Calu3 (cell line): ENCODE results near the gene XAB2. TPM values are rescaled to one million over a fixed set of nuclear protein-coding genes. Genes with fewer than 3 reads are reported as not detected.

ENCODE experiments used
- BruUV-seq: library from RNA; stranded (reverse); fragments of 400-500 nt; replicated peaks from 2 replicates; lab custom pipeline; 2021; lab: Mats Ljungman, UMichigan
- CTCF ChIA-PET: fragments of 300-600 bp; sonication (Branson Sonifier 250); formaldehyde crosslinking; loops from one replicate; lab custom pipeline; 2022; ENCODE audit warnings: antibody characterized with exemption; lab: Charles Lee
- DNase-seq: peaks from one replicate; pipeline ENCODE4 v3.0.0; 2022
- H3K27ac Mint-ChIP-seq: one replicate; pipeline ENCODE4 v1.8.0; 2022; ENCODE audit warnings: mixed read lengths; ENCODE audit not compliant: unreplicated experiment
- H3K27me3 Mint-ChIP-seq: one replicate; pipeline ENCODE4 v1.8.0; 2022; ENCODE audit warnings: mixed read lengths; ENCODE audit not compliant: unreplicated experiment
- H3K36me3 Mint-ChIP-seq: one replicate; pipeline ENCODE4 v1.8.0; 2022; ENCODE audit warnings: mild to moderate bottlenecking, moderate library complexity, mixed read lengths; ENCODE audit not compliant: insufficient read depth, unreplicated experiment
- H3K4me1 Mint-ChIP-seq: one replicate; pipeline ENCODE4 v1.8.0; 2022; ENCODE audit warnings: mild to moderate bottlenecking, low read depth, mixed read lengths; ENCODE audit not compliant: unreplicated experiment
- H3K4me3 Mint-ChIP-seq: one replicate; pipeline ENCODE4 v1.8.0; 2022; ENCODE audit warnings: mild to moderate bottlenecking, low read depth, moderate library complexity, mixed read lengths; ENCODE audit not compliant: unreplicated experiment
- H3K9me3 Mint-ChIP-seq: one replicate; pipeline ENCODE4 v1.8.0; 2022; ENCODE audit warnings: low read depth, mixed read lengths; ENCODE audit not compliant: unreplicated experiment
- CTCF ChIP-seq: fragments of 200-600 bp; IDR thresholded peaks from one replicate; pipeline ENCODE4 v1.8.0; 2022; ENCODE audit warnings: antibody characterized with exemption; ENCODE audit not compliant: unreplicated experiment
- intact Hi-C: fragments of 100-400 bp; cut with micrococcal nuclease; formaldehyde crosslinking; loops from one replicate; pipeline ENCODE4 v1.10.0; 2022; ENCODE audit not compliant: unreplicated experiment
- total RNA-seq: library from RNA; stranded (reverse); gene quantifications from 2 replicates; pipeline ENCODE4 v1.2.3, GENCODE V29; 2022

The XAB2 gene
- total RNA-seq, 1 experiment from 2014 or later: 33.0 TPM

GRCh38 chr19:7600721-7601120 lies 28.6 kb downstream of the XAB2 start:
- no peak for TF ChIP-seq CTCF
- no TSS peak for BruUV-seq
- H3K36me3 Mint-ChIP-seq: peaks cover 18% of the 10 kb centered on the region

GRCh38 chr19:7598180-7598579 lies 31.2 kb downstream of the XAB2 start:
- H3K4me3 Mint-ChIP-seq: peak overlapping the region; percentile 82
- H3K27ac Mint-ChIP-seq: no peak overlapping the region
- no peak for DNase-seq
- H3K36me3 Mint-ChIP-seq: peaks cover 15% of the 10 kb centered on the region
- intact Hi-C loops: no loop called here
- no TSS peak for BruUV-seq
- CTCF ChIA-PET: interaction anchor here (4.2 kb wide), 1 partner anchor 30 kb away, joined by 26 read pairs; no protein-coding TSS in a partner anchor
- no peak for TF ChIP-seq CTCF
- peaks cover 15% of the 10 kb centered on the region for H3K4me1 Mint-ChIP-seq
- no peaks in the 10 kb centered on the region for H3K9me3 Mint-ChIP-seq
- no peaks in the 10 kb centered on the region for H3K27me3 Mint-ChIP-seq

More at GRCh38 chr19:7600721-7601120, 28.6 kb downstream of the XAB2 start:
- Mint-ChIP-seq H3K4me1 (peaks cover 8% of the 10 kb centered on the region), H3K27me3 (no peaks in the 10 kb centered on the region), H3K4me3 (no peak overlapping the region), H3K27ac (no peak overlapping the region), H3K9me3 (no peaks in the 10 kb centered on the region)
- no peak for DNase-seq
- intact Hi-C loops: no loop called here
- CTCF ChIA-PET: no interaction called here

- BruUV-seq: no TSS peak
- Mint-ChIP-seq H3K4me1 (peaks cover 15% of the 10 kb centered on the region), H3K9me3 (no peaks in the 10 kb centered on the region), H3K27me3 (no peaks in the 10 kb centered on the region), H3K36me3 (peaks cover 15% of the 10 kb centered on the region), H3K4me3 (peak overlapping the region; percentile 82), H3K27ac (no peak overlapping the region)
- DNase-seq: no peak
- CTCF ChIA-PET: interaction anchor here (1.2 to 4.2 kb wide), 2 partner anchors 29 to 83 kb away, joined by 4 to 26 read pairs; partner anchors contain the start of gene TRAPPC5
- TF ChIP-seq CTCF: no peak
- intact Hi-C loops: no loop called here
Measured at GRCh38 chr19:7597689-7598088, 31.7 kb downstream of the XAB2 start.

GRCh38 chr19:7596211-7596937 lies 33.0 kb downstream of the XAB2 start:
- Mint-ChIP-seq H3K4me3 (peak overlapping the region; percentile 82), H3K27ac (no peak overlapping the region), H3K9me3 (no peaks in the 10 kb centered on the region), H3K4me1 (peaks cover 15% of the 10 kb centered on the region), H3K36me3 (peaks cover 15% of the 10 kb centered on the region), H3K27me3 (no peaks in the 10 kb centered on the region)
- CTCF ChIA-PET: interaction anchor here (0.6 to 4.2 kb wide), 3 partner anchors 28 to 84 kb away, joined by 4 to 26 read pairs (median 8); partner anchors contain the start of gene TRAPPC5
- peak; percentile 11 for DNase-seq
- no peak for TF ChIP-seq CTCF
- BruUV-seq: no TSS peak
- intact Hi-C loops: no loop called here
